Brain microvascular endothelial cell (primary cell): Measurements from ENCODE around the gene TMEM175.

ENCODE experiments used
- DNase-seq: peaks from one replicate; pipeline ENCODE4 v3.0.0-alpha.2; 2020
- H3K27ac ChIP-seq: fragments of 250-450 bp; sonication (Bioruptor Pico); 2 replicates; pipeline ENCODE4 v1.5.1; 2020; ENCODE audit warnings: mild to moderate bottlenecking, moderate library complexity
- H3K27me3 ChIP-seq: fragments of 250-450 bp; sonication (Bioruptor Pico); replicated peaks from 2 replicates; pipeline ENCODE4 v1.5.1; 2020; ENCODE audit warnings: mild to moderate bottlenecking
- H3K36me3 ChIP-seq: fragments of 250-450 bp; sonication (Bioruptor Pico); replicated peaks from 2 replicates; pipeline ENCODE4 v1.5.1; 2020; ENCODE audit warnings: mild to moderate bottlenecking
- H3K4me3 ChIP-seq: 2 replicates; pipeline ENCODE4 v1.5.1; 2011; ENCODE audit warnings: low read depth, mild to moderate bottlenecking, control low read depth, low read length, moderate library complexity
- in situ Hi-C: cut with HindIII; loops from 2 replicates; pipeline ENCODE4 v1.10.0; 2017; ENCODE audit warnings: low sequenced_read_pairs, low pct_ligation_motif_present
- TF ChIP-seq, protein P1 (sequence below): IDR thresholded peaks from 2 replicates; pipeline ENCODE4 v1.5.1; 2011; ENCODE audit warnings: low read depth, mild to moderate bottlenecking, moderate library complexity, low read length, control low read depth, inconsistent platforms; ENCODE audit errors: missing control alignments

Gene TMEM175

DNA sequence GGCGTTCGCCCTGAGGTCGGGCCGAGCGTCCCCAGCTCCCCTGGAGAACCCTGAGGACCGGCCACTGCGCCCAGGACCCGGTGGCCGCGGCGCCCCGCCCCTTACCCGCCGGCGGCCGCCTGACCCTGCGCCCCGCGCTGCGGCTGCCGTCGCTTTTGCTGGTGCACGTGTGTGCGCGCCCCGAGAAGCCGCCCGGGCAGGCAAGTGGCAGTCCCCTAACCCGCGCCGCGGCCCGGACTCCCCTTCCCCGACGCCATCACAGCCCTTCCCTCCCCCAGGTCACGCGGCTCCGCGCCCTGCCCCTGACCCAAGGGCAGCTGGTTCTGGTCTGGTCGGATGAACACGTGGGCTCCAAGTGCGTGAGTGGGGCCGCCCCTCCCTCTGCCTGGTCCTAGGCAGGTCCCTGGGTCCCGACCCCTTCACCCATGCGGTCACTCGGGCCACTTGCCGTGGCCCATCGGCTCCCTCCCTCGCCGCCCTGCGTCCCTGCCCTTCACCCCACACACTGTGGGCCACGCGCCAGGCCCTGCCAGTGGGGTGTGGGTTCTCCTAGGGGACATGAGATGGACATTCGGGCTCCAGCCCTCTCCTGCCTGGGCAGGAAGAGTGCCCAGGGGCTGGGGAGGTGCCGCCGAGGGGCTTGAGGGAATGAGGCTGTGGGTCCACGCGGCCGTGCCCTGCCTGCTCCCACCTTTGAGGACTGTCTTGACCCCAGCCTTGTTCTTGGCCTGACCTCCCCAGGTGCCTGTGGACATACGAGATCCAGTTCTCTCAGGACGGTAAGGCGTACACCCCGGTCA, 71.2 kb downstream of the TMEM175 start:
- TF ChIP-seq, protein P1, sequence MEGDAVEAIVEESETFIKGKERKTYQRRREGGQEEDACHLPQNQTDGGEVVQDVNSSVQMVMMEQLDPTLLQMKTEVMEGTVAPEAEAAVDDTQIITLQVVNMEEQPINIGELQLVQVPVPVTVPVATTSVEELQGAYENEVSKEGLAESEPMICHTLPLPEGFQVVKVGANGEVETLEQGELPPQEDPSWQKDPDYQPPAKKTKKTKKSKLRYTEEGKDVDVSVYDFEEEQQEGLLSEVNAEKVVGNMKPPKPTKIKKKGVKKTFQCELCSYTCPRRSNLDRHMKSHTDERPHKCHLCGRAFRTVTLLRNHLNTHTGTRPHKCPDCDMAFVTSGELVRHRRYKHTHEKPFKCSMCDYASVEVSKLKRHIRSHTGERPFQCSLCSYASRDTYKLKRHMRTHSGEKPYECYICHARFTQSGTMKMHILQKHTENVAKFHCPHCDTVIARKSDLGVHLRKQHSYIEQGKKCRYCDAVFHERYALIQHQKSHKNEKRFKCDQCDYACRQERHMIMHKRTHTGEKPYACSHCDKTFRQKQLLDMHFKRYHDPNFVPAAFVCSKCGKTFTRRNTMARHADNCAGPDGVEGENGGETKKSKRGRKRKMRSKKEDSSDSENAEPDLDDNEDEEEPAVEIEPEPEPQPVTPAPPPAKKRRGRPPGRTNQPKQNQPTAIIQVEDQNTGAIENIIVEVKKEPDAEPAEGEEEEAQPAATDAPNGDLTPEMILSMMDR: no peak
- Histone ChIP-seq H3K27me3 (peaks cover 51% of the 10 kb centered on the region), H3K36me3 (no peaks in the 10 kb centered on the region), H3K27ac (no peak overlapping the region), H3K4me3 (no peak overlapping the region)
- in situ Hi-C loops: no loop called here
- DNase-seq: no peak

DNA sequence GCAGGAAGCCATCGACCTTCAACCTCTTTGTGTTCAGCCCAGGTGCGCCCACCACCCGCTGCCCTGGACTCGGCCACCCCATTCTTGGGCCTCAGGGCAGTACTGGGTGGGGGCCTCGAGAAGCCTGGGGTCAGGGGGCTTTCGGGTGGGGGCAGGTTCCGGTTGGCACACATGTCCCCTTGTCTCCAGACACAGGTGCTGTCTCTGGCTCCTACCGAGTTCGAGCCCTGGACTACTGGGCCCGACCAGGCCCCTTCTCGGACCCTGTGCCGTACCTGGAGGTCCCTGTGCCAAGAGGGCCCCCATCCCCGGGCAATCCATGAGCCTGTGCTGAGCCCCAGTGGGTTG, 71.8 kb downstream of the TMEM175 start:
- no peaks in the 10 kb centered on the region for H3K36me3 ChIP-seq
- in situ Hi-C loops: no loop called here
- TF ChIP-seq, protein P1: no peak
- no peak for DNase-seq
- H3K27me3 ChIP-seq: peaks cover 53% of the 10 kb centered on the region
- H3K27ac ChIP-seq: no peak overlapping the region
- no peak overlapping the region for H3K4me3 ChIP-seq

DNA sequence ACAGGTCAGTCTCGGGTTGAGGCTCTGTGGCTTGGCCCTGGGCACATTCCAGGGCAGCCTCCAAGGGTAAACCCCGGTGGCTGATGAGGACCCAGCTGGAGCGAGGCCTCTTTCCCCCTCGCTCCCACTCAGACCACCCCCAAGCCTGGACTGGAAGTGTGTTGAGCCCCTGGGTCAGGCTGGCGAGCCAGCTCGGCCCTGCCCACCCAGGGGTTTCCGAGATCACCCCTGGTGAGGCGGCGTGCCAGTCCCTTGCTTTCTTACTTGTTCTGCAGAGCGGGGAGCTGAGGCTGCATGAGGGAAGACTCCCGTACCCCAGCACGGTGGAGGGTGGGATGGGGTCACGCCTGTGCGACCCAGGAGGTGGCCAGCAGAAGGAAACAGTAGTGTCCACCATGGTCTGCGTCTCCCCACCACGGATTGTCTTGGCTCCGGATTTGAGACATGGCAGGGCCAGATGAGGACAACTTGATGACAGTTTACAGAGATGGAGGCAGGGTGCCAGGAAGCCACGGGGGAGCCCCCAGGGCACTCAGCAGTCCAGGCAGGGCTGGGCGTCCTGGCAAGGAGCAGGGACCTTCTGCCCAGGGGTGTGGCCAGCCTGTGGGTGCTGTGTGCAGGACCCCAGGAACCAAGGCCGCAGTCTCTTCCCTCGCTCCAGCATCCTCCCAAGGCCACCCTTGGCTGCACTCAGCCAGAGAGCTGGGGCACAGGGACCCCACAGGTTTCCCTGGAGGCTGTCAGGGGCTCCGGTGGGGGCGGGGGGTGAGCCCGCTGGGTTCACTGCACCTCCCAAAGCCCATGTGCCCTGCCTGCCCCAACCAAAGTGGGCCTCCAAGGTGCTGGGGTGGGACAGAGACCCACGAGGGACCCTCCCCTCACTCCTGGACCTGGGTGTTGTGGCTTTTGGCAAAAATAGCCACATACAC, 72.6 kb downstream of the TMEM175 start:
- TF ChIP-seq, protein P1: no peak
- in situ Hi-C loops: no loop called here
- no peak for DNase-seq
- H3K27ac ChIP-seq: no peak overlapping the region
- no peak overlapping the region for H3K4me3 ChIP-seq
- peaks cover 55% of the 10 kb centered on the region for H3K27me3 ChIP-seq
- no peaks in the 10 kb centered on the region for H3K36me3 ChIP-seq

DNA sequence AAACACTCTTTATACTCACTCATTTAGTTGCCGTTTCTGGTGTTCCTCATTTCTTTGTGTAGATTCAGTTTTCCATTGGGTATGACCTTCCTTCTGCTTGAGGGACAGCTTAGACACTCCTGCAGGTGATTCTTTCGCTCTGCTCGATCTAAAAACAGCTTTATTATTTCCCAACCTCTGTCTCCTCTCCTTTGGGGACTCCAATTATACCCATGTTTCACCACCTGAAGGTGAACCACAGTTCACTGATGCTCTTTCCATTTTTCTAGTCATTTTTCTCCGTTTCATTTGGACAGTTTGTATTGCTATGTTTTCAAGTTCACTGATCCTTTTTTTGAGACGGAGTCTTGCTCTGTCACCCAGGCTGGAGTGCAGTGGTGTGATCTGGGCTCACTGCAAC, 74.6 kb downstream of the TMEM175 start:
- Histone ChIP-seq H3K36me3 (no peaks in the 10 kb centered on the region), H3K27me3 (peaks cover 43% of the 10 kb centered on the region), H3K4me3 (no peak overlapping the region), H3K27ac (no peak overlapping the region)
- in situ Hi-C loops: no loop called here
- DNase-seq: no peak
- TF ChIP-seq, protein P1: no peak
